Smooth muscle cell (in vitro differentiated cells): ENCODE measurements around the gene PROCR. TPM values are rescaled to one million over a fixed set of nuclear protein-coding genes. Genes with fewer than 3 reads are reported as not detected.
A peak's percentile ranks its signal among the peaks of the same experiment; 100 is the strongest.
"Not testable (repeated sequence)": the region's sequence is repeated elsewhere in the genome, so short reads cannot be mapped to it uniquely, and the experiment has no call there.

ENCODE experiments used
- DNase-seq: peaks from one replicate; lab custom pipeline; 2025; ENCODE audit not compliant: unreplicated experiment; lab: John Stamatoyannopoulos, UW
- H2AFZ ChIP-seq: fragments of 200-600 bp; sonication (generic); 2 replicates; pipeline ENCODE4 v1.6.0; 2016; ENCODE audit warnings: antibody characterized with exemption, low read depth, mild to moderate bottlenecking
- H3F3A ChIP-seq: fragments of 200-600 bp; sonication (generic); 2 replicates; pipeline ENCODE4 v1.6.0; 2017; ENCODE audit warnings: antibody characterized with exemption, low read depth
- H3K27ac ChIP-seq: fragments of 200-600 bp; sonication (generic); 2 replicates; pipeline ENCODE4 v1.5.1; 2016; ENCODE audit warnings: low read depth, mild to moderate bottlenecking
- H3K27me3 ChIP-seq: fragments of 200-600 bp; sonication (generic); 2 replicates; pipeline ENCODE4 v1.6.1; 2016; ENCODE audit warnings: low read depth, mild to moderate bottlenecking
- H3K36me3 ChIP-seq: fragments of 200-600 bp; sonication (generic); 2 replicates; pipeline ENCODE4 v1.5.1; 2016; ENCODE audit warnings: low read depth
- H3K4me1 ChIP-seq: fragments of 200-600 bp; sonication (generic); 2 replicates; pipeline ENCODE4 v1.5.1; 2016; ENCODE audit warnings: low read depth
- H3K4me2 ChIP-seq: fragments of 200-600 bp; sonication (generic); 2 replicates; pipeline ENCODE4 v1.6.0; 2016; ENCODE audit warnings: mild to moderate bottlenecking
- H3K4me3 ChIP-seq: fragments of 200-600 bp; sonication (generic); 2 replicates; pipeline ENCODE4 v1.5.1; 2016; ENCODE audit warnings: mild to moderate bottlenecking
- H3K79me2 ChIP-seq: fragments of 200-600 bp; sonication (generic); 2 replicates; pipeline ENCODE4 v1.6.0; 2016; ENCODE audit warnings: low read depth, mild to moderate bottlenecking
- H3K9ac ChIP-seq: fragments of 200-600 bp; sonication (generic); 2 replicates; pipeline ENCODE4 v1.6.0; 2016; ENCODE audit warnings: low read depth
- H3K9me3 ChIP-seq: fragments of 200-600 bp; sonication (generic); replicated peaks from 2 replicates; pipeline ENCODE4 v1.5.1; 2016; ENCODE audit warnings: low read depth
- H4K20me1 ChIP-seq: fragments of 200-600 bp; sonication (generic); 2 replicates; pipeline ENCODE4 v1.6.0; 2016; ENCODE audit warnings: low read depth
- CTCF ChIP-seq: fragments of 200-600 bp; sonication (generic); IDR thresholded peaks from 2 replicates; pipeline ENCODE4 v1.5.1; 2017; ENCODE audit warnings: borderline replicate concordance, mild to moderate bottlenecking, antibody characterized with exemption; ENCODE audit not compliant: insufficient read depth, poor library complexity, severe bottlenecking
- WGBS: methylation state at CpG from one replicate; pipeline ENCODE4 v1.1.7; 2016; ENCODE audit warnings: low lambda C conversion rate; 5-methylcytosine and 5-hydroxymethylcytosine counted together
- polyA plus RNA-seq: library from polyadenylated mRNA; unstranded; fragments of >200 nt; fragmentation: Nextera tagmentation; extraction: Ambion mirVana; gene quantifications from 2 replicates; pipeline ENCODE4 v1.2.1, GENCODE V29; 2016
- total RNA-seq: library from RNA; depleted of rRNA; stranded (reverse); fragments of >200 nt; gene quantifications from 2 replicates; pipeline ENCODE4 v1.2.3, GENCODE V29; 2014

Gene PROCR
- total and polyA plus RNA-seq, 2 experiments from 2014 or later = 4.8 to 5.4 TPM

GRCh38 chr20:35196313-35196712 is 24.4 kb downstream of the PROCR start:
- peaks cover 13% of the 10 kb centered on the region for H3K9me3 ChIP-seq
- H4K20me1 ChIP-seq = no peaks in the 10 kb centered on the region
- no peak overlapping the region for H3K4me2 ChIP-seq
- no peaks in the 10 kb centered on the region for H3F3A ChIP-seq
- H3K4me1 ChIP-seq = peaks cover 3% of the 10 kb centered on the region
- H3K36me3 ChIP-seq = no peaks in the 10 kb centered on the region
- TF ChIP-seq CTCF = no peak
- no peak overlapping the region for H3K4me3 ChIP-seq
- H2AFZ ChIP-seq = no peak overlapping the region
- no peaks in the 10 kb centered on the region for H3K27me3 ChIP-seq
- no peak for DNase-seq
- no peak overlapping the region for H3K9ac ChIP-seq
- no peak overlapping the region for H3K27ac ChIP-seq
- H3K79me2 ChIP-seq = no peaks in the 10 kb centered on the region

GRCh38 chr20:35199740-35200139 is 27.9 kb downstream of the PROCR start:
- H3K27me3 ChIP-seq = no peaks in the 10 kb centered on the region
- DNase-seq = no peak
- H2AFZ ChIP-seq = no peak overlapping the region
- no peak for TF ChIP-seq CTCF
- no peak overlapping the region for H3K9ac ChIP-seq
- peak overlapping the region; percentile 58 for H3K27ac ChIP-seq
- H3K36me3 ChIP-seq = no peaks in the 10 kb centered on the region
- no peaks in the 10 kb centered on the region for H4K20me1 ChIP-seq
- H3K9me3 ChIP-seq = peaks cover 19% of the 10 kb centered on the region
- H3F3A ChIP-seq = no peaks in the 10 kb centered on the region
- no peak overlapping the region for H3K4me2 ChIP-seq
- no peaks in the 10 kb centered on the region for H3K79me2 ChIP-seq
- H3K4me1 ChIP-seq = no peaks in the 10 kb centered on the region
- H3K4me3 ChIP-seq = no peak overlapping the region

GRCh38 chr20:35200267-35200666 is 28.4 kb downstream of the PROCR start:
- no peaks in the 10 kb centered on the region for H3K27me3 ChIP-seq
- peak overlapping the region; percentile 58 for H3K27ac ChIP-seq
- TF ChIP-seq CTCF = no peak
- no peaks in the 10 kb centered on the region for H4K20me1 ChIP-seq
- DNase-seq = no peak
- no peaks in the 10 kb centered on the region for H3F3A ChIP-seq
- WGBS = 40% methylated on average over 1 of the region's 1 CpG
- H3K4me2 ChIP-seq = no peak overlapping the region
- H2AFZ ChIP-seq = no peak overlapping the region
- no peak overlapping the region for H3K4me3 ChIP-seq
- no peaks in the 10 kb centered on the region for H3K79me2 ChIP-seq
- peaks cover 19% of the 10 kb centered on the region for H3K9me3 ChIP-seq
- no peak overlapping the region for H3K9ac ChIP-seq
- no peaks in the 10 kb centered on the region for H3K4me1 ChIP-seq
- H3K36me3 ChIP-seq = no peaks in the 10 kb centered on the region

GRCh38 chr20:35201467-35201866 is 29.6 kb downstream of the PROCR start:
- not testable (repeated sequence) for DNase-seq, H3K4me3 ChIP-seq, H3K36me3 ChIP-seq, H2AFZ ChIP-seq, H3K27ac ChIP-seq, H3K79me2 ChIP-seq, H3K9ac ChIP-seq, H4K20me1 ChIP-seq, H3K27me3 ChIP-seq, H3K4me1 ChIP-seq, H3F3A ChIP-seq, H3K4me2 ChIP-seq
- H3K9me3 ChIP-seq = peaks cover 19% of the 10 kb centered on the region
- 91% methylated on average over 5 of the region's 5 CpGs for WGBS
